Breast epithelium (tissue), 3 donors: ENCODE measurements around the gene CHN2.

ENCODE experiments used
- CTCF ChIP-seq, 3 donors: fragments of 450-650 bp; IDR thresholded peaks; one replicate each; pipeline ENCODE4 v1.5.1; 2016 to 2017; ENCODE audit warnings: antibody characterized with exemption in 3 of 3, mild to moderate bottlenecking in 3 of 3, moderate library complexity in 3 of 3
- POLR2A ChIP-seq: fragments of 450-650 bp; IDR thresholded peaks from one replicate; pipeline ENCODE4 v1.6.1; 2016; ENCODE audit warnings: antibody characterized with exemption, mild to moderate bottlenecking, moderate library complexity
- POLR2AphosphoS5 ChIP-seq, 3 donors: sonication (generic); formaldehyde crosslinking; IDR thresholded peaks; one replicate each; pipeline ENCODE4 v1.6.1; 2017; ENCODE audit warnings: antibody characterized with exemption in 3 of 3

- TF ChIP-seq CTCF (IDR thresholded peaks at IDR 0.05) (no peak), POLR2A (no peak), POLR2AphosphoS5 (IDR thresholded peaks at IDR 0.05) (no peak)
These were observed 293.8 kb downstream of the CHN2 start for GRCh38 chr7:29488203-29488970.
